Superior temporal gyrus (tissue), 1 donor: ENCODE data around the gene CD320.
A peak's percentile ranks its signal among the peaks of the same experiment; 100 is the strongest.
"Not testable (repeated sequence)": the region's sequence is repeated elsewhere in the genome, so short reads cannot be mapped to it uniquely, and the experiment has no call there.

Experiments
- DNase-seq: peaks from one replicate; pipeline ENCODE4 v3.0.0-alpha.2; 2016; ENCODE audit errors: extremely low spot score

Gene CD320

DNA sequence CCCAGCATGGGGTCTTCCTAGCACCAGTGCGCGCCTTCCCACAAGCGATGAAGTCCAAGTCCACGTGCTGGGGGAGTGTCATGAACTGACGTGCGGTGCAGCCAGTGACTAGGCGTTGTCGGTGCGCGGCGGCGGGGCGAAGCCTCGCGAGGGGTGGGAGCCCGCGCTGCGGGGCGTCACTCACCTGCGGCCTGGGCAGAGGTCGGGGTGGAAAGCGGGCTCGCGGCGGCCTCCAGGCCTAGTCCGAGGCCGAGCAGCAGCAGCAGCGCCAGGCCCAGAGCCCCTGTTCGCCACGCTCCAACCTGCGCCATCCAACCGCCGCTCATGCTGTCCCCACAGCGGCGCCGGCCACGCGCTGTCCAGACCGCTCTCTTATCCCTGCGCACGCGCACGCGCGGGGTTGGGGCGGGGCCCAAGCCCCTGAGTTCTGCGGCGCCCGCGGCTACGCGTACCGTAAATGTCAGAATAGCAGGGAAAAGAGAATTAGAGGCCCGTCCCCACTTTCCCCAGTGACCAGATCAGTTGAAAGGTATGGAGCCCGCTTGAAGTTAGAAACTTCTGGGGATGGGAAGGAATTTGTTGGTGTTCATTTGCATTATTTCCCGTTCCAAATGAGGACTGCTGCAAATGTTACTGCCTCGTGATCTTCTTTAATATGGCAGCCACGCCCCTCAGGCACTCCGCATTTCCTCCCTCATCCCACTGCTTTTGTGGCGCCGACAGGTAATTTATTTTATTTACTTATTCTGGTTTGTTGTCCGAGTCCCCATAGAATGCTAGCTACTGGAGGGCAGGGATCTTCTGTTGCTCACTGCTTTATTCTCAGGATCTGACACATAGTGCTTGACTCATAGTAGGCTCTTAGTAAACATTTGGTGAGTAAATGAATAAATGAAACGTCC, at the start of gene CD320:
CD320 (minus strand) TSS at position 394 of the 902 bp plus-strand sequence; CDS start at position 326, 68 bp downstream.
- peak; percentile 95 for DNase-seq

DNA sequence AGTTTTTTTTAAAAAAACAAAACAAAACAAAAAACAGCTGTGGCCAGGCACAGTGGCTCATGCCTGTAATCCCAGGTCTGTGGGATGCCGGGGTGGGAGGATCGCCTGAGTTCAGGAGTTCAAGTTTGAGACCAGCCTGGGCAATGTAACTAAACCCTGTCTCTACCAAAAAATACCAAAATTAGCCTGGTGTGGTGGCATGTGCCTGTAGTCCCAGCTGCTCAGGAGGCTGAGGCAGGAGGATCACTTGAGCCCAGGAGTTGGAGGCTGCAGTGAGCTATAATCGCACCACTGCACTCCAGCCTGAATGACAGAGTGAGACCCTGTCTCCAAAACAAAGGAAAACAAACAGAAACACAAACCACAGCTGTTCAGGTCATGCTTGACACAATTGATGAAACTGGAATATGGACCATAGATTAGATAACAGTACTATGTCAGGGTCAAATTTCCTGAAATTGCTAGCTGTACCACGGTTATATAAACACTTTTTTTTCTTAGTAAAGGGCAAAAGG, 48.9 kb upstream of the CD320 start:
- DNase-seq = no peak

DNA sequence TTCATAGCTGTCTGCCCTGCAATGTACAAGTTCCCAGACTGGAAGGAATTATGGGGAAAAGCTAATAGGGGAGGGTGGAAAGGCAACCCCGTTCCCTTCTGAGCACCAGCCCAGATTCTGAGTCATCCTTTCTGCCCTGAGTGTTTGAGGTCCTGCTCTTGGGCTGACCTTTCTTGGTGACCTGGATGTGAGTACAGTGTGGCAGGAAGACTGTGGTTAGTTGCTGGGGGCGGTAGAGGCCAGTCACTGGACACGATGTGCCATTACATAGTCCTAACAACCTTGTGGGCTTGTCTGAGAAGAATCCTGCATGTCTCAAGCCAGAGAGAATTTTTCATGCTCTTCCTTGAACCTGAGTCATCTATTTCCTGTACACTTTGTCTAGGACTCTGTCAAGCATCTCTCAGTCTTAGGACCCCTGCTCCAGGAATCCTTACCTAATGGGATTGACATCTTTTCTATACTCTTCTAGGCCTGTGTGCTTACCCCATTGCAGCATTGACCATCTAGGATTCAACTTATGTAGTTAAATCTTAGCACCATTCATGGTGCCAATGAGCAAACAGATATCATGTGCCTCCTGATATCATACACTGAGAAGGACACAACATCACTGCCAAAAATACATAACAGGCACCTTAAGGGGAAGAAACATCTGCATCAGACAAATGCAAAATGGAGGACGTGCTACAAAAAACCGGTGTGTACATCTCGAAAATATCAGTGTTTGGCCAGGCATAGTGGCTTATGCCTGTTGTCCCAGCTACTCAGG, 47.7 kb upstream of the CD320 start:
- DNase-seq = no peak

DNA sequence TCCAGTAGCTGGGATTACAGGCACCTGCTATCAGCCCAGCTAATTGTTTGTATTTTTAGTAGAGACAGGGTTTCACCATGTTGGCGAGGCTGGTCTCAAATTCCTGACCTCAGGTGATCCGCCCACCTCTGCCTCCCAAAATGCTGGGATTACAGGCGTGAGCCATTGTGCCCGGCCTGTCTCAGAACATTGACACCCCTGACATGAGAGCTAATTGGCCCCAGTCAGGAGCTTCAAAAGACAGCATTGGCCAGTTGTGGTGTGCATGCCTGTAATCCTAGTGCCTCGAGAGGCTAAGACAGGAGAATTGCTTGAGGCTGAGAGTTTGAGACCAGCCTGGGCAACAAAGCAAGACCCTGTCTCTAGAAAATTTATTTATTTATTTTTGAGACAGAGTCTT, 44.7 kb upstream of the CD320 start:
- not testable (repeated sequence) for DNase-seq

DNA sequence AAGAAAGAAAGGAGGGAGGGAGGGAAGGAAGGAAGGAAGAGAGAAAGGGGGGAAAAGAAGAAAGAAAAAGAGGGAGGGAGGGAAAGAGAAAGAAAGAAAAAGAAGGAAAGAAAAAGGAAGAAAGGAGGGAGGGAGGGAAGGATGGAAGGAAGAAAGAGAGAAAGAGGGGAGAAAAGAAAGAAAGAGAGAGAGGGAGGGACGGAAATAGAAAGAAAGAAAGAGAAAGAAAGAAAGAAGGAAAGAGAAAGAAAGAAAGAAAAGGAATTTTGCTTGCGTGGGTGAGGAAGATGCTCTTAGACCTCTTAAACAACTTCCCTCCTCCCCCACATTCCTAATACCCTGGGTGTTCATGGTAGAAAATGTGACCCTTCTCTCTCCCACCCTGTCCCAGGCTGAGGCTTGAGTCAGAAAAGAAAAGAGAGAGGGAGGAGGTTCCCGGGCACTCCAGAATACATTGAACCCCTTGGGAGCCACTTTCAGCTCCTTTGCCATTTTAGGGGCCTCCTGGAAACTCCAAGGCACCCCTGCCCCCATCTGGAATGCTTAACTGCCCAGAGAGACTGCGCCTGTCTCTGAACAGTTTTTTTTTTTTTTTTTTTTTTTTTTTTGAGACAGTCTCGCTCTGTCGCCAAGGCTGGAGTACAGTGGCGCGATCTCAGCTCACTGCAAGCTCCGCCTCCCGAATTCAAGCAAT, 44.1 kb upstream of the CD320 start:
- no peak for DNase-seq

DNA sequence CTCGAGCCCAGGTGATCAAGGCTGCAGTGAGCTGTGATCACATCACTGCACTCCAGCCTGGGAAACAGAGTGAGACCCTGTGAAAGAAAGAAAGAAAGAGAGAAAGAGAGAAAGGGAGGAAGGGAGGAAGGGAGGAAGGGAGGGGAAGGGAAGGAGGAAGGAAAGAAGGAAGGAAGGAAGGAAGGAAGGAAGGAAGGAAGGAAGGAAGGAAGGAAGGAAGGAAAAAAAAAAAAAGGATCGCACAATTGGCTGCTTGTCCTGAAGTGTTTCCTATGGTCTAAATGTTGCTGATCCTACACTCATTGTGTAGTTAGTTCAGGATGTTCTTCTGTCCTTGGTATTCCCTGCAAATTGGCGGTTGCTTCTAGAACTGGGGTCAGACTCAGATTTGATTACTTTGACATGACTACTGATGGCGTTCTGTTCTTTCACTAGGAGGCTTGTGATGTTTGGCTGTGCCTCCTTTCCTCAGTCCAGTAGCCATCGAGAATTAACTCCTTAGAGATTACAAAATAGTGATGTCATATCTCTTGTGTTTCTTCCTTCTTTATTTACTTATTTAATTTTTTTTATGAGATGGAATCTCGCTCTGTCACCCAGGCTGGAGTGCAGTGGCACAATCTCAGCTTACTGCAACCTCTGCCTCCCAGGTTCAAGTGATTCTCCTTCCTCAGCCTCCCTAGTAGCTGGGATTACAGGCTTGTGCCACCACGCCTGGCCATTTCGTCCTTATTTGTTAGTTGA, 41.6 kb upstream of the CD320 start:
- DNase-seq = not testable (repeated sequence)

DNA sequence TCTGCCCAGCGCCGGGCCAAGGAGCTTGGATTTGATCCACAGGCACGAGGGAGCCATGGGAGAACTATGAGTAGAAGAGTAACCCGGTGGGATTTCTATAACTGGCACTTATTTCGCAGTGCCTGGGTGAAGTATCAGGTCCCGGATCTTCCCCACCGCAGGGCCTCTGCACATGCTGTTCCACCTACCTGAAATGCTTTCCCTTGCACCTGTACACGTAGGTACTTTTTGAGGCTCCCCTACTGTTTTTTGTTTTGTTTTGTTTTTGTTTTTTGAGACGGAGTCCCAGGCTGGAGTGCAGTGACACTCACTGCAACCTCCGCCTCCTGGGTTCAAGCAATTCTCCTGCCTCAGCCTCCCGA, 35.3 kb upstream of the CD320 start:
- no peak for DNase-seq

DNA sequence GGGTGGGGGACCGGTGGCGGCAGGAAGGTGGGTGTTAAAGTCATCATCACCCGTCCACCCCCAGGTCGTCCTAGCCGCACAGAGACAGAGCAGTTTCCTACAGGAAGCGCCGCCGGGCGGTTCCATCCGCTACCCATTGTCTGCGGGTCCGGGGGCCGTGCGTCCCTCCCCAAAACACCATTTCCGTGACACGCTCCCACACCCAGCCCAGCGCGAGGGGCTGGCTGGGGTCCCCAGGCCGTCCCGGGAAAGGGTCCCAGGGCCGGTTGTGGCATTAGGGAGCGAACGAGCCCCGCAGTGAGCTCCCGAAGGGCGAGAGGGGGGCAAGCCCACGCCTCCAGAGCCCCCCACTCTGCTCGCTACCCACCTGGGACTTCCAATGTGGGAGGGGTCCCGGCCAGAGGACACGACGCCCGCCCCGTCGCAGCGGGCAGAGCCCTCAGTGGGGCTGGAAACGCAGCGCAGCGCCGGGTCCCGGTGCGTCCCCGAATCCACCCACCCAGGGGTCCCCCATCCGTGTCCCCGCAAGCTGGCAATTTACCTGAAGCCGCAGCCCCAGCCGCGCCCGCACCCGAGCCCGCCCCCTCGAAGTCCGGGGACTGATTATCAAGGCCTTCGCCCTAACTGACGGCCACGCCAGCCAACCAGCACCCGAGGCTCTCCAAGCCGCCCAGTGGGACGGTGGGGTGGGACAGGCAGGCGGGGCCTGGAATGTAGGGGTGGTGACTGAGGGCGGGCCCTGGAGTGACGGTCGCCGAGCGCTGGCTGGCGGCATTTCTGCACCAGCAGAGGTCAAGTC, 34.7 kb upstream of the CD320 start, which contains the start of gene KANK3:
KANK3 (minus strand) TSS at position 579 of the 799 bp plus-strand sequence. CDS start 5,434 bp downstream, outside the sequence.
- DNase-seq = peak; percentile 87

DNA sequence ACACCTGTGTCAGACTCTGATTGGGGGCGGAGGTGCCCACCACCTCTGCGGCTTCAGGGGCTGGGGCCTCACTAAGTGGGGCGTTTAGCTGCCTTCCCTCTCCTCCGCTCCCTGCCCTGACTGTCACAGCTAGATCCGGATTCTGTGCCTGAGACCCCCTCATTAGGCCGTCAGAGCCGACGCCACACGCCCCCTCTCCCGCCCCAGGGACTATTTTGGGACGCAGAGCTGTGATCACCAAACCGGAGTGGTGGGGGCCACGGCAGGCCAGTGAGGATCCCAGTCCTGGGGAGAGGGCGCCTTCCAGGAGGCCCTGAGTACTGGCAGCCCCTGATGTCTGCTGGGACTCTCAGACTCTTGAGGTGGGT, 34.1 kb upstream of the CD320 start:
- DNase-seq = no peak

DNA sequence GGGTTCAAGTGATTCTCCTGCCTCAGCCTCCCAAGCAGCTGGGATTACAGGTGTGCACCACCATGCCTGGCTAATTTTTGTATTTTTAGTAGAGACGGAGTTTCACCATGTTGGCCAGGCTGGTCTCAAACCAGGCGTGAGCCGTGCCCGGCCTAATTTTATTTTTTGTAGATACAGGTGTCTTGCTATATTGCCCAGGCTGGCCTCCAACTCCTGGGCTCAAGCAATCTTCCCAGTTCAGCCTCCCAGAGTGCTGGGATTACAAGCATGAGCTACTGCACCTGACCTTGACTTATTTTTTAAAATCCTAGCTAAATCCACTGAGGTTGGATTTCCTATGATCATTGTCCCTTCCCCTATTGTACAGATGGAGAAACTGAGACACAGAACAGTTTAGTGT, 33.3 kb upstream of the CD320 start:
- DNase-seq = not testable (repeated sequence)

DNA sequence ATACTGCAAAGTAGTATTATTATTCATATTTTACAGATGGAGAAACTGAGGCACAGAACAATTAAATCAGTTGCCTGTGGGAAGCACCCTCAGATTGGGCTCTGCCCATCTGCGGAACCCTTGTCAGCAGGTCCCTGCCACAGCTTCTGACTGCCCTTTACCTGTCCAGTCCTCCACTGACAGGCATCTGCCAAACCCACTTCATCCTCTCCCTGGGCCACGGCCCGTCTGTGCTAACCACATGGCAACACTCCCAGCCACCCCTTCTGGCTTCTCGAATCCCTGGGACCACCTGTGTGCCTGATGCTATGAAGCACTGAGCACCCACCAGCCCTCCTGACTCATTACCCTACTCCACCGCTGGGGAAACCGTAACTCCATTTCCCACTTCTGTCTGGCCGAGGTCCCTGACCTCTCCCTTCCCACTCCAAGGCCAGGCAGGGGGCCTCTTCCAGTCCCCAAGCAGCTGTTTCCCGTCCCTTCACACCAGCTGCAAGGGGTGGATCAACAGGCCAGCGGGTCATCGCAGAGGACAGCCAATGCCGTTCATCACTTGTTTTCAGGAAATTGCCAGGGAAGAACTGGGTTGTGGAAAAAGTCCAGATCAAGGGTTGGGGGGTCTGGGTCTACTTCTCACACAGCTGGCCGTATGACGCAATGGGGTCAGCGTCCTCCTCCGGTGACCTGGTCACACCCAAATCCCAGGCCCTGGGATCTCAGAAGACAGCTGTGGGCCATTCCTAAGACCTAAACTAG, 32.4 kb upstream of the CD320 start:
- no peak for DNase-seq

DNA sequence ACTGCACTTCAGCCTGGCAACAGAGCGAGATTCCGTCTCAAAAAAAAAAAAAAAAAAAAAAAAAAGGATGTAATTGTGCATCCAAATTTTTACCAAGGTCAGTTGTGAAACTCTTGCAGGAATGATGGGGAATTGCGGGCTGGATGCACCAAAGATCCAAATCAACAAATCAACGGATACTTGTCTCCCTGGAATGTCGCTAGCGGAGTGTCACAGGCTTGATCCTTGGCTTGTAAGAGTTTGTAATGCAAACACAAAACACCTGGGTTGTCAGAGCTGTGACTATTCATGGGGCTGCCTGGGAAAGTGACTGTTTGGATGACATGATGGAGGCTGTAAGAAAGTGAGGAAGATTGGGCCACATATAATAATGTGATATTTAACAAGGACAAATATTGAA, 30.7 kb upstream of the CD320 start:
- DNase-seq = no peak

DNA sequence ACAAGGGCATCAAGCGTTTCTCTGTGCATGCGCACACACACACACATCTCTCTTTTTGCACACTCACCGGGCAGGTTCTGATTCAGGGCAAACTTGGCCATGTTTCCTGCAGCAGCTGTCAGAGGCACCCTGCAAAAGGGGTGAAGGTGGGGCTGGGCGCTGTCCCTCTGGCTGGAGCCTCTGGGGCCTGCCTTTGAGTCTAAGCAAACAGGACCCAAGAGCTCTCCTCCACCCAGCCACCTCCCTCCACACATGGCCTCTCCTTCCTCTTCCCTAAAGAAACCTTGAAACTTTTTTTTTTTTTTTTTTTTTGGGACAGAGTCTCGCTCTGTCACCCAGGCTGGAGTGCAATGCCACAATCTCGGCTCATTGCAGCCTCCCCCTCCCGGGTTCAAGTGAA, 29.6 kb upstream of the CD320 start:
- DNase-seq = no peak

DNA sequence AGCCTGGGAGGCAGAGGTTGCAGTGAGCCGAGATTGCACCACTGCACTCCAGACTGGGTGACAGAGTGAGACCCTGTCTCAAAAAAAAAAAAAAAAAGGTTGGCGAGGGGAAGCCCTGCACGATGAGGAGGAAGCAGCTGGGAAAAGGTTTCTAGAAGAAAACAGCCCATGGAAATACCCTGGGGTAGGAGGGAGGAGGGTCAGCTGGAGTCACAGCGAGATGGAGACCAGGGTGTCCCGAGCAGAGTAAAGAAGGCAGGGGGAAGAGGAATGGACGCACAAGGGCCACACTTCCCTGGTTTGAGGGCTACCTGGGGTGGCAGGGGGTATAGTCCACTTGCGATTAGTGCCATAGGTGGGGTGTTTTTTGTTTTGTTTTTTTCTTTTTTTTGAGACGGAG, 28.5 kb upstream of the CD320 start:
- DNase-seq = no peak

DNA sequence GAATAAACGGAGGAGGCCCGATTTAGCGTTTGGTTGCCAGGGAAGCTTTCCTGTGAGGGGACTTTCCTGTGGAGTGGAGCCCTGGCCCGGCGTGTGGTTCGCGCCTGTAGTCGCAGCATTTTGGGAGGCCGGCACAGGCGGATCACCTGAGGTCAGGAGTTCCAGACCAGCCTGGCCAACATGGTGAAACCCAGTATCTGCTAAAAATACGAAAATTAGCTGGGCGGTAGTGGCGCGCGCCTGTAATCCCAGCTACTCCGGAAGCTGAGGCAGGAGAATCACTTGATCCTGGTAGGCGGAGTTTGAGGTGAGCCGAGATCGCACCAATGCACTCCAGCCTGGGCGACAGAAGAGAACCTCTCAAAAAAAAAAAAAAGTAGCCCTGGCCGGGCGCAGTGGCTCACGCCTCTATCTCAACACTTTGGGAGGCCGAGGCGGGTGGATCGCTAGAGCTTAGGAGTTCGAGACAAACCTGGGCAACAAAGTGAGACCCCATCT, 28.0 kb upstream of the CD320 start:
- DNase-seq = no peak

DNA sequence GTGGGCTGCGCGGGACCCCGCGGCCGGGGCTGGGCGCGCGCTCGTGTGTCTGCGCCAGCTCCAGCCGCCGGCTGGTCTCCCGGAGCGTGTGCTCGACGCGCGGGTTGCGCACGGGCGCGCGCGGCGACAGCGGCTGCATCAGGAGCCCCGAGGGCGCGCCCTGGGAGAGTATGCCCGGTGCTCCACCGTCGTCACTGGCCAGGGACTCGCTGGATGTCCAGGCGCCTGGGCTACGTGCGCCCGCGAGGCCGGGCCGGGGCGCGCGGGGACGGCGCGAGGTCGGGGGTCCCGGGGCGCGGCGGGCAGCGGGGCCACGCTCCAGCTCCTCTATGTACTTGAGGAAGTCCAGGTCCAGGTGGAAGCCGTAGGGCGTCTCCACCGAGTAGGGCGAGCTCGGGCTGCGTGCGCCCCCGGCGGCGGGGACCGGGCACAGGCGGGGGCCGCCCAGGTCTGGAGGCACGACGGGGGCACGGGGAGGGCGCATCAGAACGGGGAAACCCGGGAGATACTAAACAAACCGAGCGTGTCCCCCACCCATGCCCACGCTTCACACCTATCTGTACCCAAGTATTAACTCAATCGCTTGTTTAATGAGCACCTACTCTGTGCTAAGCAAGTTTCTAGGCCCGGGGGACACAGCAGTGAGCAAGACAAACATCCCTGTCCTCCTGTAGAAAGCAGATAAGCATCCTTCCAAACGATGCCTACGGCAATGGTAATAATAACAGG, 27.3 kb upstream of the CD320 start:
- DNase-seq = no peak

DNA sequence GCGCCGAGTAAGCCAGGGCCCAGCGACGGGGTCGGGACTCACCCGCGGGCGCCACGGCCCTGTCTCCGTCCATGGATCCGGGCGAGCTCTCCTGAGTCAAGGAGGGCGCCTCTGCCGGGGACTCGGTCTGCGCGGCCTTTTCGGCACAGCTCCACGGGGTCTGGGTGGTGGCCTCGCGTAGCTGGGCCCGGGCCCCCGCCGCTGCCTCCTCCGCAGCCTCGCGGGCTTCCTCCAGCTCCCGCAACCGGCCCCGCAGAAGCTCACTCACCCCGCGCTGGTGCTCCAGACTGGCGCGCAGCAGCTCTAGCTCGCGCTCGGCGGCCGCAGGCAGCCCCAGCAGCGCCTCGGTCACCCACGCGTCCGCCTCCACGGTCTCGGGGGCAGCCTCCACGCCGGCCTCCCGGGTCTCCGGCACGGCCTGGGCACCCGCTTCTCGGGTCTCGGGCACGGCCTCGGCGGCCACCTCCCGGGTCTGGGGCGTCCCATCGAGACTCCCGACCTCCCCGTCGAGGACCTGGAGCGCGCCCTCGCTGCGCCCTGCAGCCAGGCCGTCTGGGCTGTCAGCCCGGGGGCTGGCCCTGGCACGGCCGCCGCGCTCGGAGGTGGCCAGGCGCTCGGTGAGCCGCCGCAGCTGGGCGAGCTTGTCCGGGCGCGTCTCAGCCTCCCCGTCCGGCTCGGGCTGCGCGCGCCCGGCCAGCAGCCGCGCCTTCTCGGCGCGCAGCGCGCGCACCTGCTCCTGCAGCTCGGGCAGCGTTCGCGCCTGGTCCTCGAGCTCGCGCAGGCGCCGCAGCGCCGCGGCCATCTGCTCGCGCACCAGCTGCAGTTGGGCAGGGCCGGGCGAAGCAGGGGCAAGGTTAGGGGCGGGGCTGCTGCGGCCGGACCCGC, 26.5 kb upstream of the CD320 start:
- no peak for DNase-seq
